Kidney epithelial cell (primary cell): Measurements from ENCODE around the gene TTC4. TPM values are rescaled to one million over a fixed set of nuclear protein-coding genes. Genes with fewer than 3 reads are reported as not detected.

Source experiments
- DNase-seq: peaks from one replicate; pipeline ENCODE4 v3.0.0-alpha.2; 2010; ENCODE audit warnings: low read depth
- H3K27me3 ChIP-seq: 2 replicates; pipeline ENCODE4 v1.6.0; 2011; ENCODE audit warnings: low read length; ENCODE audit not compliant: control insufficient read depth, insufficient read depth
- H3K36me3 ChIP-seq: 2 replicates; pipeline ENCODE4 v1.5.1; 2011; ENCODE audit warnings: low read length; ENCODE audit not compliant: control insufficient read depth, insufficient read depth
- H3K4me3 ChIP-seq: 2 replicates; pipeline ENCODE4 v1.5.1; 2011; ENCODE audit warnings: low read depth, mild to moderate bottlenecking, control low read depth, low read length
- total RNA-seq: library from RNA; depleted of rRNA; stranded (reverse); fragments of >200 nt; gene quantifications from 2 replicates; pipeline ENCODE4 v1.2.3, GENCODE V29; 2015
- TF ChIP-seq, protein P1 (sequence below): IDR thresholded peaks from 2 replicates; pipeline ENCODE4 v1.5.1; 2011; ENCODE audit warnings: mild to moderate bottlenecking, moderate library complexity, low read length, control low read depth, inconsistent platforms; ENCODE audit not compliant: insufficient read depth, poor library complexity, severe bottlenecking

Gene TTC4
- total RNA-seq, 1 donor from 2014 or later, result 30.8 TPM

- TF ChIP-seq, protein P1, sequence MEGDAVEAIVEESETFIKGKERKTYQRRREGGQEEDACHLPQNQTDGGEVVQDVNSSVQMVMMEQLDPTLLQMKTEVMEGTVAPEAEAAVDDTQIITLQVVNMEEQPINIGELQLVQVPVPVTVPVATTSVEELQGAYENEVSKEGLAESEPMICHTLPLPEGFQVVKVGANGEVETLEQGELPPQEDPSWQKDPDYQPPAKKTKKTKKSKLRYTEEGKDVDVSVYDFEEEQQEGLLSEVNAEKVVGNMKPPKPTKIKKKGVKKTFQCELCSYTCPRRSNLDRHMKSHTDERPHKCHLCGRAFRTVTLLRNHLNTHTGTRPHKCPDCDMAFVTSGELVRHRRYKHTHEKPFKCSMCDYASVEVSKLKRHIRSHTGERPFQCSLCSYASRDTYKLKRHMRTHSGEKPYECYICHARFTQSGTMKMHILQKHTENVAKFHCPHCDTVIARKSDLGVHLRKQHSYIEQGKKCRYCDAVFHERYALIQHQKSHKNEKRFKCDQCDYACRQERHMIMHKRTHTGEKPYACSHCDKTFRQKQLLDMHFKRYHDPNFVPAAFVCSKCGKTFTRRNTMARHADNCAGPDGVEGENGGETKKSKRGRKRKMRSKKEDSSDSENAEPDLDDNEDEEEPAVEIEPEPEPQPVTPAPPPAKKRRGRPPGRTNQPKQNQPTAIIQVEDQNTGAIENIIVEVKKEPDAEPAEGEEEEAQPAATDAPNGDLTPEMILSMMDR, result no peak
- Histone ChIP-seq H3K27me3 (peaks cover 6% of the 10 kb centered on the region), H3K4me3 (no peak overlapping the region), H3K36me3 (no peaks in the 10 kb centered on the region)
- no peak for DNase-seq
Observed at GRCh38 chr1:54697896-54698295, 17.8 kb upstream of the TTC4 start.

DNA sequence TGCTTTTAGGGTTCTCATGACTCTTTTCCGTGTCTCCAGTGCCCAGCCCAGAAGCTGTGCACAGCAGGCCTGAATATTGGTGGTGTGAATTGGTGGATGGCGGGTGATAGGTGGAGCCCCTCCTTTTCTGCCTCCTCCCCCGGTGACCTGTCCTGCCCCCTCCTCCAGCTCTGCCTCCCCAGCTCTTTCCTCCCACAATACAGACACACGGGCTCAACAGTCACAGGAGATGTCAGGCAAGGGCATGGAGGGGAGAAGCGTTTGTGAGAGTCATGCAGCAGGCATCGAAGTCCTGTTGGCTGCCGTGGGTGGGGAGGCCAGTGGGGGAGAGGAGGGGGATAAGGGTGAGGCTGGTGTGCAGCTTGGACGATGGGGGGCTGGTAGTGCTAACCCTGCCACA is 17.3 kb upstream of the TTC4 start:
- TF ChIP-seq, protein P1, result no peak
- H3K4me3 ChIP-seq, result no peak overlapping the region
- H3K27me3 ChIP-seq, result peaks cover 6% of the 10 kb centered on the region

DNA sequence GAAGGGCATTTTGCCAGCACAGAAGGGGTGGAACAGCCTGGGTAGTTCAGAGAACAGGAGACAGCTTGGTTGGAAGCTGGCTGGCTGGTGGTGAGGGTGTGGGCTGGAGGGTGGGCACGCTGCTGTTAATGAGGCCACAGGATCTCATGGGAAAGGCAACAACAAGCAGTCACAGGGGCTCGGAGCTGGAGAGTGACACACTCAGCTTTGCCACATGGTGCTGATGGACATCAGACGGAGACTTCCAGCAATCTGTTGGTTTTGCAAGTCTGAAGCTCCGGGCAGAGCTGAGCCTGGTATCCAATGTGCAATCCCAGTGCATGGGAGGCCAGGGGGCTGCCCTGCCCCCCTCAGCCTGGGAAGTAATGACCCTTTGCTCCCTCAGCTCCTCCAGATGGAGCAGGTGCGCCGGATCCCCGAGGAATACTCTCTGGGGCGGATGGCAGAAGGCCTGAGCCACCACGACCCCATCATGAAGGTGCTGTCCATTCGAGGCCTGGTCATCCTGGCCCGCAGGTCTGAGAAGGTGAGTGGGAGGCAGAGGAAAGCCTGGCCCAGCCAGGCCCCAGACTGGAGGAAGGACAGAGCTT is 15.6 kb upstream of the TTC4 start:
- Histone ChIP-seq H3K36me3 (no peaks in the 10 kb centered on the region), H3K27me3 (peaks cover 6% of the 10 kb centered on the region), H3K4me3 (no peak overlapping the region)
- no peak for DNase-seq
- TF ChIP-seq, protein P1, result no peak

More for the DNA sequence above, 17.3 kb upstream of the TTC4 start:
- DNase-seq, result no peak
- H3K36me3 ChIP-seq, result no peaks in the 10 kb centered on the region

GRCh38 chr1:54701066-54701465 is 14.6 kb upstream of the TTC4 start:
- TF ChIP-seq, protein P1, result no peak
- H3K4me3 ChIP-seq, result no peak overlapping the region
- H3K27me3 ChIP-seq, result peaks cover 3% of the 10 kb centered on the region
- no peak for DNase-seq
- no peaks in the 10 kb centered on the region for H3K36me3 ChIP-seq

GRCh38 chr1:54701996-54702395 is 13.7 kb upstream of the TTC4 start:
- DNase-seq, result no peak
- Histone ChIP-seq H3K27me3 (peaks cover 6% of the 10 kb centered on the region), H3K4me3 (no peak overlapping the region), H3K36me3 (no peaks in the 10 kb centered on the region)
- TF ChIP-seq, protein P1, result no peak

DNA sequence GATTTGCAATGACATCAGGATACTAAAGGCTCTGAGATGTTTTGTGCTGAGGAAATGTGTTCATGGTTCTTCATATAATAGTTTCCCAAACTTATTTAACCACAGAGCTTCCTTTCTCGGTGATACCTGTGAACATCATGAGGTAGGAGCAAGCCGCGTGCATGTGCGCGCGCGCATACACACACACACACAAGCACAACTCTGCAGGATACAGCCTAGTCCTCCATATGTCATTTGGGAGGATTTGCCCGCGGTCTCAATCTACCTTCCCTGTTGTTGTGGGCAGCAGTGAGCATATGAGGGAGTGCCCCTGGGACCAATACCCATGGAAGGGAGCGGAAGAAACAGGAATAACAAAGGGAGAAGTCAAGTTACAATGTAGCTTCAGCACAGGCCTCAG is 12.2 kb upstream of the TTC4 start:
- Histone ChIP-seq H3K27me3 (peaks cover 10% of the 10 kb centered on the region), H3K4me3 (no peak overlapping the region), H3K36me3 (no peaks in the 10 kb centered on the region)
- DNase-seq, result no peak
- TF ChIP-seq, protein P1, result no peak
